Measurements from ENCODE around the gene FLT3.

DNA sequence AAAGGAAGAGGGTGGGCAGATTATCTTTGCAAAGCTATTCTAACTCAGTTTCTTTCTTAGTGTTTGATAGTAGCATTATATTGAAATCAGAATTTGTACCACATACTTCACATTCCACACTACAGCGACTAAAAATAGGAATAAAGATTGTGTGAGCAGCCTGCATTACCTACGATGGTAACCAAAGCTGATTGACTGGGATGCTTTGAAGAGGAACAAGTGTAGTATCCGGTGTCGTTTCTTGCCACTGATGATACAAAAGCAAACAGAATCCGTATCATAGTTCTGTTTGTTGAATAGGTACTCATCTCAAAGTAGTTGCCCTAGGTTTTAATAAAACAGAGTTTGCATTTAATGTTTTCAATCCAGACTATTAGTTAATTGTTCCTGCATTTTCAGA lies 51.2 kb downstream of the FLT3 start:
- TF ChIP-seq, protein P1, sequence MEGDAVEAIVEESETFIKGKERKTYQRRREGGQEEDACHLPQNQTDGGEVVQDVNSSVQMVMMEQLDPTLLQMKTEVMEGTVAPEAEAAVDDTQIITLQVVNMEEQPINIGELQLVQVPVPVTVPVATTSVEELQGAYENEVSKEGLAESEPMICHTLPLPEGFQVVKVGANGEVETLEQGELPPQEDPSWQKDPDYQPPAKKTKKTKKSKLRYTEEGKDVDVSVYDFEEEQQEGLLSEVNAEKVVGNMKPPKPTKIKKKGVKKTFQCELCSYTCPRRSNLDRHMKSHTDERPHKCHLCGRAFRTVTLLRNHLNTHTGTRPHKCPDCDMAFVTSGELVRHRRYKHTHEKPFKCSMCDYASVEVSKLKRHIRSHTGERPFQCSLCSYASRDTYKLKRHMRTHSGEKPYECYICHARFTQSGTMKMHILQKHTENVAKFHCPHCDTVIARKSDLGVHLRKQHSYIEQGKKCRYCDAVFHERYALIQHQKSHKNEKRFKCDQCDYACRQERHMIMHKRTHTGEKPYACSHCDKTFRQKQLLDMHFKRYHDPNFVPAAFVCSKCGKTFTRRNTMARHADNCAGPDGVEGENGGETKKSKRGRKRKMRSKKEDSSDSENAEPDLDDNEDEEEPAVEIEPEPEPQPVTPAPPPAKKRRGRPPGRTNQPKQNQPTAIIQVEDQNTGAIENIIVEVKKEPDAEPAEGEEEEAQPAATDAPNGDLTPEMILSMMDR (IDR thresholded peaks at IDR 0.05), result no peak
- TF ChIP-seq POLR2A (IDR thresholded peaks at IDR 0.05), result no peak

Data from heart left ventricle (tissue), 13 donors.